ENCODE results near the gene SDK1. TPM values are rescaled to one million over a fixed set of nuclear protein-coding genes. Genes with fewer than 3 reads are reported as not detected.

Gene SDK1
- total RNA-seq, 1 donor from 2014 or later = 37.6 TPM

DNA sequence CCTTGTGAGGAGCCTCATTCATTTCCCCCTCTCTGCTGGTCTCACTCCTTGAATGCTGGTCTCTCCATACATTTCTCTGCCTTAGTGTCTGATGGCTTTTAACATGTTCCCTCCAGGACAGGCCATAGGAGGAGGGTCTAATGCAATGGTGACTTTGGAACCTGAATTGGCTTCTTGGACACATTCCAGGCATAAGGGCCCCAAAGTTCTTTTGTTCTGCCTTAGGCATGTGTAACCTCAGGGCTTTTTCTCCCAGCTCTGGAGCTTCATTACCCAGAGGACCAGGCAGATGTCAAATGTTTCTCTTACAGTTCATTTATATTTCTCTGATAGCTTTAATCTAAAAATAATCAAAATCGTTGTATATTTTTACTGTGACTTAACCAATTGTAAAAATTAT is 162.6 kb downstream of the SDK1 start:
- Mint-ChIP-seq H3K9me3 (ENCODE audit: low read depth) (peaks cover 2% of the 10 kb centered on the region), H3K4me3 (ENCODE audit: low read depth) (no peak overlapping the region), H3K27me3 (no peaks in the 10 kb centered on the region), H3K27ac (no peak overlapping the region), H3K4me1 (ENCODE audit: low read depth) (peaks cover 2% of the 10 kb centered on the region), H3K36me3 (ENCODE audit: insufficient read depth) (peaks cover 4% of the 10 kb centered on the region)
- no peak for DNase-seq (ENCODE audit: low spot score, unreplicated experiment)
- TF ChIP-seq, protein P1, sequence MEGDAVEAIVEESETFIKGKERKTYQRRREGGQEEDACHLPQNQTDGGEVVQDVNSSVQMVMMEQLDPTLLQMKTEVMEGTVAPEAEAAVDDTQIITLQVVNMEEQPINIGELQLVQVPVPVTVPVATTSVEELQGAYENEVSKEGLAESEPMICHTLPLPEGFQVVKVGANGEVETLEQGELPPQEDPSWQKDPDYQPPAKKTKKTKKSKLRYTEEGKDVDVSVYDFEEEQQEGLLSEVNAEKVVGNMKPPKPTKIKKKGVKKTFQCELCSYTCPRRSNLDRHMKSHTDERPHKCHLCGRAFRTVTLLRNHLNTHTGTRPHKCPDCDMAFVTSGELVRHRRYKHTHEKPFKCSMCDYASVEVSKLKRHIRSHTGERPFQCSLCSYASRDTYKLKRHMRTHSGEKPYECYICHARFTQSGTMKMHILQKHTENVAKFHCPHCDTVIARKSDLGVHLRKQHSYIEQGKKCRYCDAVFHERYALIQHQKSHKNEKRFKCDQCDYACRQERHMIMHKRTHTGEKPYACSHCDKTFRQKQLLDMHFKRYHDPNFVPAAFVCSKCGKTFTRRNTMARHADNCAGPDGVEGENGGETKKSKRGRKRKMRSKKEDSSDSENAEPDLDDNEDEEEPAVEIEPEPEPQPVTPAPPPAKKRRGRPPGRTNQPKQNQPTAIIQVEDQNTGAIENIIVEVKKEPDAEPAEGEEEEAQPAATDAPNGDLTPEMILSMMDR (IDR thresholded peaks at IDR 0.05; ENCODE audit: unreplicated experiment) = no peak

DNA sequence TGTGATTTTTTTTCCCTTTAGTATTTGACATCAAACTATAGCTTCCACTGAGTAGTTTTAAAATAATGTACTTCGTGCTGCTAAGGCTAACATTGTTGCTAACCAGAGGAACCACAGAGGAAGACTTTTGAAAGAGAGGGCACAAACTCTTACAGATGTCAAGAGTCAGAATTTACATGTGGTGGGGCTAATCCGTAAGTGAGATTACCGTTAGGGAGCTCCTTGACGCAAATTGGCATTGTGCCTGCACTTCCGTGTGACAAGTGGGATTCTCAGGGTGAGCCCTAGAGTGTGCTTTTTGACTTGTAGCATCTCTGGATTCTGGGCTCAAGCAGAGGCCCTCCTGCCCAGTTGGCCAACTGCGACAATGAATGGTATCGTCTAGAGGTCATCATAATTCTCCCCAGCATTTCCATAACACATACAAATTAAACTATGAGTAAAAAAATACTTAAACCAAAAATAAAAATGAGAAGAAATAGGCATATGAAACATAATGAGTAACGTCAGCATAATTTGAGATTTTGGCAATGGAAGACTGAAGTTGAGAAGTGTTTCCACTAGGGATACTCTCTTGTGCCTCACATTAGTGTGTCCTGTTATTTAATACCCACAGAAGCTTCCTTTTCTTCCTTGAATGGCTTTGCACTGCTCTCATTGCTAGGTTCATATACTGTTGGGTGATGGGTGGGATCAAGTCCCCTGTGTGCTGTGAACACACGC is 164.0 kb downstream of the SDK1 start:
- no peak overlapping the region for H3K4me3 Mint-ChIP-seq (ENCODE audit: low read depth)
- H3K27ac Mint-ChIP-seq = no peak overlapping the region
- TF ChIP-seq, protein P1 (IDR thresholded peaks at IDR 0.05; ENCODE audit: unreplicated experiment) = no peak
- H3K27me3 Mint-ChIP-seq = no peaks in the 10 kb centered on the region
- H3K9me3 Mint-ChIP-seq (ENCODE audit: low read depth) = no peaks in the 10 kb centered on the region
- peaks cover 4% of the 10 kb centered on the region for H3K36me3 Mint-ChIP-seq (ENCODE audit: insufficient read depth)
- no peak for DNase-seq (ENCODE audit: low spot score, unreplicated experiment)
- peaks cover 5% of the 10 kb centered on the region for H3K4me1 Mint-ChIP-seq (ENCODE audit: low read depth)

- H3K4me3 Mint-ChIP-seq (ENCODE audit: low read depth) = no peak overlapping the region
- TF ChIP-seq, protein P1 (IDR thresholded peaks at IDR 0.05; ENCODE audit: unreplicated experiment) = no peak
- H3K27ac Mint-ChIP-seq = no peak overlapping the region
- H3K9me3 Mint-ChIP-seq (ENCODE audit: low read depth) = no peaks in the 10 kb centered on the region
- no peaks in the 10 kb centered on the region for H3K27me3 Mint-ChIP-seq
- peaks cover 12% of the 10 kb centered on the region for H3K4me1 Mint-ChIP-seq (ENCODE audit: low read depth)
- peaks cover 4% of the 10 kb centered on the region for H3K36me3 Mint-ChIP-seq (ENCODE audit: insufficient read depth)
- no peak for DNase-seq (ENCODE audit: low spot score, unreplicated experiment)
Observed at GRCh38 chr7:3466261-3466660, 165.2 kb downstream of the SDK1 start.

DNA sequence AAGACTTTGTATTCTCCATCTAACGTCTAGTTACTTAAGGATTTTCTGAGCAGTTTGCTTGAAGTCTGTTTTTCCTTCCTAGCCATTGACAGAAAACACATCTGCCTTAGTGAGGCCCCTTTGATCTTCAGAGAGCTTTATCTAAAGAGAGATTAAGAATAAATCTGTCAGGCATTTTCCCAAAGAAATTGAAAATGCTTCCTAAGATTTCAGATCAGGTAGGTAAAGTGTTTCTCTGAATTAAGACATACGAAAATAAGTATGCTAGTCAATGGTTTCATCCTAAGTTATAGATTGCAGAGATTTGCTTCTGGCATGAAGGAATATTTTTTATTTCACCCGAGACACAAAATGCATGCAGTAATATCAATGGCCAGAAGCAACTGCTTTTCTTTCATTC is 168.6 kb downstream of the SDK1 start:
- Mint-ChIP-seq H3K27me3 (no peaks in the 10 kb centered on the region), H3K36me3 (ENCODE audit: insufficient read depth) (peaks cover 4% of the 10 kb centered on the region), H3K4me3 (ENCODE audit: low read depth) (no peak overlapping the region), H3K27ac (no peak overlapping the region), H3K9me3 (ENCODE audit: low read depth) (peaks cover 5% of the 10 kb centered on the region), H3K4me1 (ENCODE audit: low read depth) (peaks cover 28% of the 10 kb centered on the region)
- TF ChIP-seq, protein P1 (IDR thresholded peaks at IDR 0.05; ENCODE audit: unreplicated experiment) = no peak
- no peak for DNase-seq (ENCODE audit: low spot score, unreplicated experiment)

- no peaks in the 10 kb centered on the region for H3K27me3 Mint-ChIP-seq
- H3K4me3 Mint-ChIP-seq (ENCODE audit: low read depth) = no peak overlapping the region
- H3K4me1 Mint-ChIP-seq (ENCODE audit: low read depth) = peaks cover 7% of the 10 kb centered on the region
- TF ChIP-seq, protein P1 (IDR thresholded peaks at IDR 0.05; ENCODE audit: unreplicated experiment) = no peak
- H3K36me3 Mint-ChIP-seq (ENCODE audit: insufficient read depth) = peaks cover 2% of the 10 kb centered on the region
- DNase-seq (ENCODE audit: low spot score, unreplicated experiment) = no peak
- H3K9me3 Mint-ChIP-seq (ENCODE audit: low read depth) = peaks cover under 1% of the 10 kb centered on the region
- H3K27ac Mint-ChIP-seq = no peak overlapping the region
Observed at GRCh38 chr7:3480197-3480596, 179.1 kb downstream of the SDK1 start.
